ENCODE data around the gene IL17RB. TPM values are rescaled to one million over a fixed set of nuclear protein-coding genes. Genes with fewer than 3 reads are reported as not detected.
A peak's percentile ranks its signal among the peaks of the same experiment; 100 is the strongest.

Gene IL17RB
- polyA plus RNA-seq, 2 of the 4 experiments (the other 2 are of a cell fraction): 1.9 to 2.2 TPM

GRCh38 chr3:53884623-53885022, 38.3 kb downstream of the IL17RB start:
- Histone ChIP-seq H3K4me3 (no peak overlapping the region), H3K9me3 (no peaks in the 10 kb centered on the region), H3K4me2 (no peak overlapping the region), H3K27ac (no peak overlapping the region), H3K4me1 (peaks cover 10% of the 10 kb centered on the region)
- CTCF ChIA-PET: no interaction called here
- POLR2A ChIA-PET: no interaction called here
- ATAC-seq (no peak), FAIRE-seq (no peak), DNase-seq (ENCODE audit: low read depth in 1 of 2, low spot score in 1 of 2) (no peak)
- TF ChIP-seq FOXS1 (CRISPR knock-in tag; IDR thresholded peaks at IDR 0.05): no peak
- TF ChIP-seq RFX5 (IDR thresholded peaks at IDR 0.05): no peak
- TF ChIP-seq NR3C1 (IDR thresholded peaks at IDR 0.05): no peak
- TF ChIP-seq CBX2 (IDR thresholded peaks at IDR 0.05; ENCODE audit: borderline replicate concordance, low read depth): no peak
- TF ChIP-seq BCL3 (IDR thresholded peaks at IDR 0.05): no peak
- no peak for TF ChIP-seq EHMT2 (IDR thresholded peaks at IDR 0.05; ENCODE audit: low read depth)
- TF ChIP-seq SMC3 (IDR thresholded peaks at IDR 0.05): no peak
- no peak for TF ChIP-seq ZNF302 (CRISPR knock-in tag; IDR thresholded peaks at IDR 0.05)
- no peak for TF ChIP-seq HDAC2 (IDR thresholded peaks at IDR 0.05)
- WGBS (ENCODE audit: missing lambda C conversion rate): 92% methylated on average over 11 of the region's 11 CpGs

GRCh38 chr3:53885239-53885638, 38.9 kb downstream of the IL17RB start:
- Histone ChIP-seq H3K9me3 (no peaks in the 10 kb centered on the region), H3K4me1 (peaks cover 12% of the 10 kb centered on the region), H3K4me2 (no peak overlapping the region), H3K4me3 (no peak overlapping the region), H3K27ac (no peak overlapping the region)
- no peak for FAIRE-seq
- TF ChIP-seq HOXB5 (CRISPR knock-in tag; IDR thresholded peaks at IDR 0.05): no peak
- TF ChIP-seq ELK1 (IDR thresholded peaks at IDR 0.05; ENCODE audit: low read depth, low read length): no peak
- TF ChIP-seq ZNF302 (CRISPR knock-in tag; IDR thresholded peaks at IDR 0.05): no peak
- TF ChIP-seq NR3C1 (IDR thresholded peaks at IDR 0.05): no peak
- no peak for TF ChIP-seq JUNB (IDR thresholded peaks at IDR 0.05)
- TF ChIP-seq SREBF2 (IDR thresholded peaks at IDR 0.05): no peak
- TF ChIP-seq CHD4 (IDR thresholded peaks at IDR 0.05; ENCODE audit: borderline replicate concordance): no peak
- no peak for TF ChIP-seq ZC3H11A (IDR thresholded peaks at IDR 0.05)
- TF ChIP-seq RFX5 (IDR thresholded peaks at IDR 0.05): no peak
- TF ChIP-seq MAFK (IDR thresholded peaks at IDR 0.05; ENCODE audit: partially characterized antibody): no peak
- no peak for TF ChIP-seq HOXB13 (CRISPR knock-in tag; IDR thresholded peaks at IDR 0.05; ENCODE audit: low read depth)
- TF ChIP-seq TFCP2L1 (CRISPR knock-in tag; IDR thresholded peaks at IDR 0.05): no peak
- ChIA-PET POLR2A (no interaction called here), CTCF (no interaction called here)
- DNase-seq (ENCODE audit: low read depth in 1 of 2, low spot score in 1 of 2): peak in 1 of 2 experiments; percentile 17
- no peak for ATAC-seq
- WGBS (ENCODE audit: missing lambda C conversion rate): 93% methylated on average over 3 of the region's 3 CpGs

GRCh38 chr3:53887446-53887845, 41.1 kb downstream of the IL17RB start:
- FAIRE-seq (no peak), ATAC-seq (no peak), DNase-seq (ENCODE audit: low read depth in 1 of 2, low spot score in 1 of 2) (no peak)
- TF ChIP-seq MYC (IDR thresholded peaks at IDR 0.05; ENCODE audit: borderline replicate concordance, low read length) (no peak), JUNB (IDR thresholded peaks at IDR 0.05) (no peak), MAZ (IDR thresholded peaks at IDR 0.05; ENCODE audit: borderline replicate concordance, low read depth, low read length) (no peak), HES2 (IDR thresholded peaks at IDR 0.05) (no peak), ATOH8 (CRISPR knock-in tag; IDR thresholded peaks at IDR 0.05; ENCODE audit: low read depth) (no peak), NPAS2 (CRISPR knock-in tag; IDR thresholded peaks at IDR 0.05; ENCODE audit: borderline replicate concordance) (no peak), CTCF (IDR thresholded peaks at IDR 0.05) (no peak), CBX8 (IDR thresholded peaks at IDR 0.05) (no peak), HOXB13 (CRISPR knock-in tag; IDR thresholded peaks at IDR 0.05; ENCODE audit: low read depth) (no peak), RARB (CRISPR knock-in tag; IDR thresholded peaks at IDR 0.05) (no peak), KDM1A (IDR thresholded peaks at IDR 0.05; ENCODE audit: low read depth) (no peak)
- no peak overlapping the region for H3K27ac ChIP-seq
- H3K9me3 ChIP-seq: no peaks in the 10 kb centered on the region
- H3K4me2 ChIP-seq: no peak overlapping the region
- H3K4me1 ChIP-seq: peaks cover 12% of the 10 kb centered on the region; the same call in 2 of the 3 replicates
- ChIA-PET POLR2A (no interaction called here), CTCF (no interaction called here)
- no peak overlapping the region for H3K4me3 ChIP-seq
